ENCODE results near the gene SIPA1L3.
"Not testable (repeated sequence)": the region's sequence is repeated elsewhere in the genome, so short reads cannot be mapped to it uniquely, and the experiment has no call there.

Gene SIPA1L3

DNA sequence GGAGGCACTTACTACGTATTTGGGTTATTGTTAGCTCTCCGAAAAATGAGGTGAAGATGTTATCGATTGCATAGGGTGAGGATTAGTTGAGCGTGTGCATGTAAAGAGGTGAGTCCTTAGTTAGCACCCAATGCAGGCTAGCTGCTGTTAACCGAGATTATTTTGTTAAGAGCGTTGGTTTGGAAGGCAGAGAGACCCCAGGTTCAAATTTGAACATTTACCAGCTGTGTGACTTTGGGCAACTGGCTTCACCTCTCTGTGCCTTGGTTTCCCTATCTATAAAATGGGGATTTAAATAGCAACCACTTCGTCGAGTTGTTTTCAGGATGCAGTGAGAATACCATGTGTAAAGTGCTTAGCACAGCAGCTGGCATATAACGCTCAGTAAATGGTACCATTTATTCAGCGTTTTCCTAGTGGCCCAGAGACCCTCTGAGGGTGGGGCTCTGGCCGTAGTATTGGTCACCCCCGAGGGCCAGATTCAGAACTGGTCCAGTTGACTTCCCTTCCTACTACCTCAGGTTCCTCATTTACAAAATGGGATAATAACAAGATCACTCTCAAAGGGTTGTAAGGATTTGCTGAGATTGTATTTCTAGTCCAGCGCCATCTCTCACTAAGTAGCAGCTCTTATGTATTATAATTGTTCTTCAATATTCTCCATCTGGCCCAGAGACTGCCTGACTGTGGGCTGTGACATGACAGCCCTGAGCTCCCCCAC lies 887 bp downstream of the SIPA1L3 start:
- DNase-seq (ENCODE audit: low read depth) = no peak

DNA sequence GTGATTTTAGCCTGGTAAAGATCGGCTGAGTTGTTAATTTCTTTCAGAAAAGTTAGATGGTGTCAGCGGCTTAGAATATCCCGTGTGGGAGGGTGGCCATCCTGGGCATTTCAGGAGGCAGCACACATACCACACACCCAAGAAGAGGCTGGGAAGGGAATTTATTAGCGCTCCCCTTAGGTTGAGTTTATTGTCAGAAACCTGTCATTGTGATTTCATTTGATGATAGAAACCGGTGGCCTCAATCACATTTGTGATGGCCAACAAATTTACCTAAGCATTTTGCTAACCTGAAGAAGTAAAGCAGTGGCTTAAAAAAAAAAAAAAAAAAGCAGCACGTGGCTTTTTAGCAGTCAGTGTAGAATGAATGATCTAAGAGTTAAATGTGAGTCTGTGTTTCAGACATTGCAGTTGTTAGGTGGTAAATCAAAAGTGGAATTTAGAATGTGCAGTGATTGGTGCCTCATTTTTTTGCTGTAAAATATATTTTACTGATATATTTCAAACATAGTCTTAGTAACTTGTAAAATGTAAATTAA lies 2.7 kb downstream of the SIPA1L3 start:
- no peak for DNase-seq (ENCODE audit: low read depth)

DNA sequence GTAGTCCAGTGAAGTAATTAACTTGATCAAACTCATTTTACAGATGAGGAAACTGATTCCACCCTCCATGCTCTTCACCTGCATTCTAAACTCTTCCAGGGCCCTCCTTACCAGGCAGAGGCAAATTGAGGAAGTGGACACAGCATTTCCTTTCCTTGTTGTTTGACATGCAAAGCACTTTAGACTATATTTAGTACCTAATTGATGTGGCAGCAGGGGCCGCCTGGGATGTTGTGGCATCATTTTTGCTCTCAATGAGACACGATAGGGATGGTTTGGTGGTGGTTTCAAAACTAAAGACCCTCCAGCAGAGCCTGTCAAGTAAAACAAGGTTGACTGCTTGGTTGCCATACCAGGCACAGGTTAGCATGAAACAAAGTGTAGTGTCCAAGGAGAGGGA lies 7.9 kb downstream of the SIPA1L3 start:
- no peak for DNase-seq (ENCODE audit: low read depth)

DNA sequence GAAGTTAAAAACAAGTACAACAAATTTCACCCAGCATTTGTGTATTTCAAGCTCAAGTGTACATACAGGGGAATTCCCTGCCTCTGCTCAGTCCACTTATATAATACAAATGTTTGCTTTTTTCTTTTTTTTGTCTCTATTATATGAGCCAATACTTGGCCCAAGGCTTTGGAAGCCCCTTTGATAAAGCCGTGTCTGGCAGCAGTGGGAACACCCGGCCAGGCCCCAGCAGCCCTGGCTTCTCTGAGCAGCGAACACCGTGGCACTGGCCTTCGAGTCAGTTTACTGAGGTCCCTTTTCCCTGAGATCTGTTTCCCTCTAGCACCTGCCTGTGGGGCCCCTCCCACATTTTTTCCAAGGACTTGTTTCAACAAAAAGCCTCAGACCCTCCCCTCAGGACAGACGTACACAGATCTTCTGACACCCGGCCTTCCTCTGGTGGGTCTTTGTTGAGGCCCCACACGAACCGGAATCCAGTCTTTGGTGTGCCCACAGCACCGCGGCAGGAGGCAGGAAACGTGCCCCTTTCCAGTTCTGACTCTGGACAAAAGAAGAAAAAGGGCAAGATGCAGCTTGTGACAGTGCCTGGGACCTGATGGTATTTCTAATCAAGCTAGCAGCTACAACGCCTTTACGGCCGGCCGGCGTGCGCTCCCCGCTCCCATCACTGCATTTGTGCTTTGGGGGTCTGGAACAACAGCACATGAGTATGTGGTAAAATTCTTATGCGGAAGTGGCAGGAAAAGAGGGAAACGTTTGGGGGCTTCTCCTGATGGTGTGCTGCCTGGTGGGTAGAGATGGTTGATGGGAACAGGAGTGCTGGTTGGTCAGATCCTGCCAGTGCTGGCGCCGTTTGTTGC lies 13.8 kb downstream of the SIPA1L3 start:
- no peak for DNase-seq (ENCODE audit: low read depth)

DNA sequence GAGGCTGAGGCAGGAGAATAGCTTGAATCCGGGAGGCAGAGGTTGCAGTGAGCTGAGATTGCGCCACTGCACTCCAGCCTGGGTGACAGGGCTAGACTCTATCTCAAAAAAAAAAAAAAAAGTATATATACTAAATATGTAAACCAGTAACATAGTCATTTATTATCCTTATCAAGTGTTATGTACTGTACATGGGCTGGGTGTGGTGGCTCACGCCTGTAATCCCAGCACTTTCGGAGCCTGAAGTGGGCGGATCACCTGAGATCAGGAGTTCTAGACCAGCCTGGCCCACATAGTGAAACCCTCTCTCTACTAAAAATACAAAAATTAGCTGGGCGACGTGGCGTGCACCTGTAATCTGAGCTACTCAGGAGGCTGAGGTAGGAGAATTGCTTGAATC lies 17.6 kb downstream of the SIPA1L3 start:
- not testable (repeated sequence) for DNase-seq (ENCODE audit: low read depth)

DNA sequence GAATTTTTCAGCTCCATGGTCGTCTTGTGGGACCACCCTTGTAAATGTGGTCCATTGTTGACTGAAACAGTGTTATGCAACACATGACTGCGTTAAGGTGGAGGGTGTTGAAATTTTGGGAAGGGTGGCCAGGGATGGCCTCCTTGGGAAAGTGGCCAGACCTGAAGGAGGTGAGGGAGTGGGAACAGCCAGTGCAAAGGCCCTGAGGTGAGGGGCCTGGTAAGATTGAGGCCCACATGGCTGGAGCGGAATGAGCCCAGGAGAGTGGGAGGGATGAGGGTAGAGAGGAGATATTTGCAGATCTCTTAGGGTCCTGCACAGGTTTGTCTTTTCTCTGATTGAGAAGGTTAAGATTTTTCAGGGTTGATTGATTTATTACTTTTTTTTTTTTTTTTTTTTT lies 18.2 kb downstream of the SIPA1L3 start:
- no peak for DNase-seq (ENCODE audit: low read depth)

DNA sequence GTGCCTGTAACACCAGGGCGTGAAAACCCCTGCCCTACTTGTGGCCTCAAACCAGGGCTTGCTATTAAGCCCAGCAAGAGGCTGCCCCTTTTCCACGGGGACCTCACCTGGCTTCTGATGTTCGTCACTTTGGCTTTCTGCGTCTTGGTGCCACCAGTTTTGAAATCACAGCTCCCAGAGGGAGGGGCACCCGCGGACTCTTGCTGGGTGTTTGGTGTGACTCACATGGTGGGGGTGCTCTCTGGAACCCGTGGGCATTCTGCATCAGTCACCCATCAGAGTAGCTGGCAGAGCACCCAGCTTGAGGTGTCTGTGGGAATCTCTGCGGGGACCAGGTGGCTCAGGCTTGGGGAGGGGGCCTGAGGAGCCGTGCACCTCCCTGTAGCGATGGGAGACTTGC lies 19.2 kb downstream of the SIPA1L3 start:
- no peak for DNase-seq (ENCODE audit: low read depth)

DNA sequence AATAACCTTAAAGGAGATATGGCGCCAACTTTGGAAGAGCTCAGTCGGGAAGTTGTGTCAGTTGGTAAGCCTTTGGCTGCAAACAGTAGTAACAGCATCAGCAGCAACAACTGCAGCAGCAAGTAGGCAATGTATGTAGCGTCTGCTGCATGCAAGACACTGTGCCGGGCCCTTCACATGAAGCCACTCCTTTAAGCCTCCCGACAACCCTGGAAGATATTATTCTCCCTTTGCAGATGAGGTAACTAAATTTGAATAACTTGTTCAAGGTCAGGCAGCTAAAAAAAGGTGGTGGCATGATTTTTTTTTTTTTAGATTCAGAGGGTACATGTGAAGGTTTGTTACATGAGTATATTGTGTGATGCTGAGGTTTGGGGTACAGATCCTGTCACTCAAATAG lies 19.7 kb downstream of the SIPA1L3 start:
- DNase-seq (ENCODE audit: low read depth) = no peak

DNA sequence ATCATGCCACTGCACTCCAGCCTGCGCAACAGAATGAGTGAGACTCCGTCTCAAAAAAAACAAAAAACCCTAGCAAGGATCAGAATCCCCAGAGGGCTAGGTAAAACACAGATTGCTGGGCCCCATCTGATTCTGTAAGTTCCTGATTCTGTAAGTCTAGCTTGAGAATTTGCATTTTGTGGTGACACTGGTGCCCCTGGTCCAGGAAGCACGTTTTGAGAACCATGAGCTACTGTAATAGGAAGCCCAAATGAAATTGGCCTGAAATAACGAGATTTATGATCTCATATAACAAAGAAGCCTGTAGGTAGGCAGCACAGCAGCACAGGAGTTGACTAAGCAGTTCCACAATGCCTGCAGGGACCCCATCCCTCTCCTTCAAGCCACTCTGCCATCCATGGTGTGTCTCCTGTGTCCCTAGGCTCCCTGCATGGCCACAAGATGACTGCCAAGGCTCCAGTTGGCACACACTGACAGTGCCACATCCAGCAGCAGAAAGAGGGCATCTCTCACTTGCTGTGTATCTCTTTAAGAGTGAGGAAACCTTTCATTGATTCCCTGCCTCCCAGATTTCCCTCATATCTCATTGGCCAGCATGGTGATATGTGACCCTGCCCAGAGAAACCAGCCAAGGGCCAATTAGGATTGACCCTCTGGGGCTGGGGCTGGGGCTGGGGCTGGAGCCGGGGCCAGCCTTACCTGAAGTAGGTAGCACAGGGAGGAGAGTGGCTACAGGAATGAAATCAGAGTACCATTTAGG lies 21.7 kb downstream of the SIPA1L3 start:
- DNase-seq (ENCODE audit: low read depth) = no peak

DNA sequence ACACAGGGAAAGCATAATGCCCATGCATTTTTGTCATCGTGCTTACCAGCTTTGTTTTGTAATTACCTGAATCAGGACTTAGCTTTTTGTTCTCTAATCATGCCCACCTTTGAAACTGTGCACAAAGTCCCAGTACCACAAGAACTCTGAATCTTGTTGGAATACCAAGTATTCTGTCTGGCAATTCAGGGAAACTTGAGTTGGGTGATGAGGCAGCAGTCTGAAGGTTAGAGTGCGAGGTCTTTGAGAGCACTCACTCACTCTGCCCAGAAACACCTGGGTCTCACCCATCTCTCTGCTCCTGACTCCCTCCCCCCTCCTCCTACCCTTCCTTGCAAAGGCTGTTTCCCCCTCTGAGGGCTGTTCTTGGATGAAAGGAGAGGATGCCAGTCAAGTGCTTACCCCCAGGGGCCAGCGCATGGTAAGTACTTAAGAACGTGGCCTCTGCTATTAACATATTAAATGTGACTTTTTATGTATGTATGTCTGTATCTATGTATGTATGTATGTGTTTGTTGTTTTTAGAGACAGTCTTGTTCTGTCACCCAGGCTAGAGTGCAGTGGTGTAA lies 22.4 kb downstream of the SIPA1L3 start:
- no peak for DNase-seq (ENCODE audit: low read depth)

DNA sequence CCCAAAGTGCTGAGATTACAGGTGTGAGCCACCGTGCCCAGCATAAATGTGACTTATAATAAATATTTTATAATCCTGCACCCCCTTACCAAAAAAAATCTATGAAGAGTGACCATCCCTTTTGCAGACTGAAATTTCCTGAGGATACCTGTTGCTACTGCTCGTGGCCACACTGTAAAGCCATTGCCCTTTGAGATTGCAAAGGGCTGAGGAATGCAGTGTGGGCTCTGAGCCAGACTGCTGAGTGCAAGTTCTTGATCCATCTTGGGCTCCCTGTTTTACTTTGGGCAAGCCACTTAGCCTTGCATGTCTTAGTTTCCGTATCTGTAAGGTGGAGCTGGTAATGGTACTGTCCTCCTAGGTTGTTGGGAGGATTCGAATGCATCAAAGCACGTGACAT lies 23.4 kb downstream of the SIPA1L3 start:
- DNase-seq (ENCODE audit: low read depth) = no peak

DNA sequence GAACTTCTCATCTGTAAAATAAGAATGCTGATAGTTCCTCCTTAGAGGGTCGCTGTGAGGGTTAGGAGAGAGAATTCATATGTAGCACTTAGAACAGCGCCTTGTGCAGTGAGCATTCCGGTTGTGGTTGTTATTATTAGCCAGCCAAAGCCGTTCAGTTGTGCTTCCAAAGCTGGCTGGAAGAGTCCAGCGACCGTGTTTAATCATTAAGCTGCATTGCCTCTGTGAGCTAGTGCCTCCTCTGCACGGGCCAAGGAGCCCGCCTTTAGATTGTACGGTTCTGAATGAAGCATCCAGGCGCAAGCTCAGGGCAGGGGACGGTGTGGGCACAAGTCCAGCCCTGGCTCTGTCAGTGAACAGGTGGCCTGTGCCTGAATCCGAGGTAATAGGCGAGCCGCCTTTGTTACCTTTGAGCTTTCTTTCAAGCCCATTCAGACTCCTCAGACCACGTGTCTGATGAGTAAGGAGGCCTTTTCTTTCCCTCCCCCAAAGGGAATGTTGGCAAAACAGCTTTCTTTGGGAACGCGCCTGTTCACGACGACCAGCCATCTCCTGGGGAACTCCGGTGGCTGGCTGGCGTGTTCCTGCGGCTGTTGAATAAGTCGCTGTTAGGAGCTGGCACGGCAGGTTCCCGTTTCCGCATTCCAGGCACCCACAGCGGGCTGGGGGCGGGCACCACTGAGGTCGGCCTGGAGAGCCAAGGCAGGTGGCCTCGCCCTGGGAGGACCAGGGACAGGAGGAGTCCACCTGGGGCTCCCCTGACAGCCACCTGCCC lies 25.1 kb downstream of the SIPA1L3 start:
- DNase-seq (ENCODE audit: low read depth) = no peak

DNA sequence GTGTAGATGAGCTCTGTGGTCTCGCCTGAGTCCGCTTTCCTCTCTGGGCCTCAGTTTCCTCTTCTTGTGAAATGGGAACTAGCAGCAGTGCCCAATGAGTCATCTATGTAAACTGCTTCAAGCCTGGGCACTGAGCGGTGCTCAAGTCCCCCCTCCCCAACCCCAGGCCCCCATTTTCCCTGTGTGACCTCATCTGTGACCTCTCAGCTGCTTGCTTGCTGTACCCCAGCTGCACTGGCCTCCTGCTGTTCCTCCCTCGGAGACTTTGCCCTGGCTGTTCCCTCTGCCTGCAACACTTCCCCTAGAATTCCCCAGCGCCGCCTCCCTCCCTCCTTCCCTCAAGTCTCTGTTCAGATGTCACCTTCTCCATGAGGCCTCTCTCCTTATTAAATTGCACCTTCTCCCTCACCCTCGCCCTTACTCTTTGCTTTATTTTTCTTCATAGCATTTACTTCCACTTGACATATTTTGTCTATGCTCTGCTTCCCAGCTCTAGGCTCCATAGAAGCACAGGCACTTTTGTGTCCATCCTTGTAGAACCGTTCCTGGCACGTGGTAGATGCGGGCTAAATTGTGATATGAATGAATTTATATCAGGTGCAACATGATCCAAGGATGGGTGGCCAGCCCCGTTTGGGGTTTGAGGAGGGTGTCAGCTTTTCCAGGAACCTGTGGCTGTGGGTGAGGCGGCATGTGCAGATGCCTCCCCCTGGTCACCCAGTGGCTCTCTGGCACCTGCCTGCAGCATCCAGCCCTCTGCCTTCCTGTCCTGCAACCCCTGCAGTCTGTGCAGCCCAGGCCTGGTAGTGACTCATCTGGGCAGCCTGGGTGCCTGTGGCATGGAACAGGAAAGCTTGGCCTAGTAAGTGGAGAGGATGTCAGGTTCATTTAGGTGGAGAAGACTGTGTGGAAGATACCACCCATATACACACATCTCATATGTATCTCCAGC lies 26.3 kb downstream of the SIPA1L3 start:
- DNase-seq (ENCODE audit: low read depth) = no peak

DNA sequence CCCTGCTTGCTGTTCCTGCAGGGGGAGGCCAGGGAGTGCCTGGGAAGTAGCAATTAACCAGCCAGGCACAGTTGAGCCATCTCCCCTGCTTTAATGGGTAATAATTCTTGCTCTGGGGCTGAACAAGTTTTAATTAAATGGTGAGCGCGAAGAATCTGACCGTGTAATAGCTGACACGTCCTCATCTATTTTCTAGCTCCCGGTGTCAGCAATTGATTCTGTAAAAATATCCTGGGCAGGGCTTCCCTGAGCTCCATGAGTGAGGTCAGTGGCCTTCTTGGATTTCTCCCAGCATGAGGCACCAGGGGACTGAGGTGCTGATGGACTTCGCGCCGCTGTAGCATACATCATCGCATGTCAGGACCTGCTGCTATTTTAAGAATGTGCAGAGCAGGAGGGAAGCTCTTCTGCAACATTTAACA lies 26.9 kb downstream of the SIPA1L3 start:
- DNase-seq (ENCODE audit: low read depth) = no peak

DNA sequence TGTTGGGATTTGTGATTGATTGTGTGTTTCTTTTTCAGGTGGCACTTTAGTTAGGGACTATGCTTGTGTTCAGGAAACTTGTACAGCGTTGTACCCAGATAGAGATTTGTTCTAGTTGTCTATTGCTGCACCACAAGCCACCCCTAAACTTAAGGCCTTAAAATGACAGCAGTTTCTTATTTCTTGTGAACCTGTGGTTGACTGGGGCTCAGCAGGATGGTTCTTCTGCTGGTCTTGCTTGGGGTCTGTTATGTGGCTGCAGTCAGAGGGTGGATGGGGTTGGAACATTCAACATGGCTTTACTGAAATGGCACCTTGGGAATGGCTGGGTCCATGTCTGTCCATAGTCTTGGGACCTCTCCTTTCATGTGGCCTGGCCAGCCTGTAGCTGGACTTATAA lies 28.3 kb downstream of the SIPA1L3 start:
- no peak for DNase-seq (ENCODE audit: low read depth)

DNA sequence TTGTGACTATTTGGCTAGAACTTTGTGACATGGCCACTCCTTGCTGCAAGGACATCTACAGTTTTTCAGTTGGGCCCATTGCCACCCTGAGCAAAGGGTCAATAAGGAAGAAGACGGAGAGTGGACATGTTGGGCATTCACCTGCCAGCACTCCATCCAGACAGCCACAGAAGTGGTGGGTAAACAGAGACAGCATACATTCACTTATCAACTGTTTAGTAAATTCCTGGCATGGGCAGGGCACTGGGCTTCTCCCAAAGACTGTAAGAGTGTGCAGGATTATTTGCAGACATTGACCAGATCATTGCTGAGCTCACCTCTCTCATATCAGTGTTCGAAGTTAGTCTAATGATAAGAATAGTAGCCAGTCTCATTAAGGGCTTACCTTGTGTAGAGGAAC lies 29.2 kb downstream of the SIPA1L3 start:
- DNase-seq (ENCODE audit: low read depth) = no peak

DNA sequence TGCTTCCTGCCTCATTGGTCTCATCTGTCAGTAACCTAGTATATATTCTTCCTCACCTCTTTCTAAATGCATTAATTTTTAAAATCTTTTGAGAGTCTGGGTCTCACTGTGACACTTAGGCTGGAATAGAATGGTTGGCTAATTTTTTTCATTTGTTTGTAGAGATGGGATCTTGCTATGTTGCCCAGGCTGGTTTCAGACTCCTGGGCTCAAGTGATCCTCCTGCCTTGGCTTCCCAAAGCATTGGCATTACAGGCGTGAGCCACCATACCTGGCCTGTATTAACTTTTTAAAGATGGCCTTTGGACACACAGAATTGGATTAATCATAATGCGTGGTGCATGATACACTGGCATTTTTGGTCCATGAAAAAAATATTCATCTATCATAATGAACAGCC lies 29.9 kb downstream of the SIPA1L3 start:
- no peak for DNase-seq (ENCODE audit: low read depth)

DNA sequence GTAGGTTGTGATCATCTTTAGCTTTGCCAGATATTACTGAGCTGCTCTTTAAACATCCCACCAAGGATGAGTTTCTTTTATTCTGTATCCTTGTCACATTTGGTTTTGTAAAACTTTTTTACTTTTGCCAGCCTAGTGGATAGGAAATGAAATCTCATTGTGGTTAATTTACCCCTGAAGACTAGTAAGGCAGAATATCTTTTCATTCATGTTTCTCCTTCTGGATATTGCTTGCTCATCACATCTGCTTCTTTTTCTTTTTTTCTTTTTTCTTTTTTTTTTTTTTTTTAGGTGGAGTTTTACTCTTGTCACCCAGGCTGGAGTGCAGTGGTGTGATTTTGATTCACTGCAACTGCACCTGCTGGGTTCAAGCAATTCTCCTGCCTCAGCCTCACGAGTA lies 31.3 kb downstream of the SIPA1L3 start:
- DNase-seq (ENCODE audit: low read depth) = no peak

DNA sequence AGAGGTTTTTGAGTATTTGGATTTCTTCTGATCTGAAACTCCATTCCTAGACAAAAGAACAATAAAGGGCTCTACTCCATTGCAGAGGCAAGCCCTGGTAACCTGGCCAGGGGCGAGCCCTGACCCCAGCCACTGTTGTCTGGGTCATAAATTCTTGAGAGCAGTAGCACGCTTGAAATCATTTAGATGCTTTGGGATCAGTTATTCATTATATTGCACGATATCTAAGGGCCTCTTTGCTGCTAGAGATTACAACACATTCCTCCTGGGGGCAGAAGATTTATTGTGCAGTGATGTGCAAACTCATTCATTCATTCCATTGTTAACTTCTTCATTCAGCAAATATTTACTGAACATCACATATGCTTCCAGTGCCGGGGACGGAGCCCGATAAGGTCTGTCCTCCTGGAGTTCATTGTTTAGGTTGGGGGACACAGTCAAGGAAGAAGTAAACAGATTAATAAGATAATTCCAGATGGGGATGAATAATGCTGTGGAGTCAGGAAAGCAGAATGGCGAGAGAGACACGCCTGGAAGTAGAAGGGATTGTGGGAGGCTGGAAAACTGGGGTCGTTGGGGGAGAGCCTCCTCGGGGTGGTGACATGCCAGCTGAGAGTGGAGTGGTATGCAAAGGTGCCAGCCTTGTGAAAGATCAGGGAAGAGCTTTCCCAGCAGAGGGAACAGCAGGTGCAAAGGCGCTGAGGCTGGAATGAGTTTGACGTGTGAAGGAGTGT lies 34.9 kb downstream of the SIPA1L3 start:
- no peak for DNase-seq (ENCODE audit: low read depth)

DNA sequence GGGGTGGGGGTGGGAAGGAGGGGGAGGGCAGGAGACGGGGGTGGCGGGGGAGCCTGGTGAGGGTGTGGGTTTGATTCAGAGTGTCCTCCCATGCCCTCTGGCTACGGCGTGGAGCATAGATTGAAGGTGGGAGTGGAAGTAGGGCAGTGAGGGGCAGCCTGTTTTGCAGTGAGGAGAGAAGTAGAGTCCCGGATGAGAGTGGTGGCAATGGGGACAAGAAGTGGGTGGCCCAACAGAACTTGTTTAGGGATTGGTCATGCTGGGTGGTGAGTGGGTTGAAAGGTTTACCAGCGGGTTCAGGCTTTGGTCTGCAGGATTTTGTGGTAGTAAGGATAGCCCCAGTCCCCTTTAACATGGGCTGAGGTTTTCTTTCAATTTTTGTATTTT lies 35.5 kb downstream of the SIPA1L3 start:
- no peak for DNase-seq (ENCODE audit: low read depth)
